IMR-90 (cell line): ENCODE data around the gene LTBP2. TPM values are rescaled to one million over a fixed set of nuclear protein-coding genes. Genes with fewer than 3 reads are reported as not detected.

Experiments used
- ATAC-seq: fragments of 200-7000 bp; cut with Tn5 transposase; 2 replicates; pipeline ENCODE4 v1.9.1; 2020; ENCODE audit warnings: low read depth, mild to moderate bottlenecking, moderate library complexity
- BruUV-seq: library from RNA; stranded (reverse); fragments of 400-500 nt; replicated peaks from 2 replicates; lab custom pipeline; 2021; lab: Mats Ljungman, UMichigan
- CTCF ChIA-PET: fragments of 300-600 bp; formaldehyde crosslinking; extraction: SDS; loops from one replicate; lab custom pipeline; 2021; ENCODE audit warnings: antibody characterized with exemption; lab: Yijun Ruan, JAX
- POLR2A ChIA-PET: fragments of 300-600 bp; sonication (Branson Sonifier 250); formaldehyde crosslinking; loops from one replicate; lab custom pipeline; 2022; ENCODE audit warnings: antibody characterized with exemption; ENCODE audit not compliant: unreplicated experiment; lab: Charles Lee
- DNase-seq: peaks from one replicate; pipeline ENCODE4 v3.0.0; 2013
- H2AFZ ChIP-seq: replicated peaks from 2 replicates; pipeline ENCODE3; 2013; ENCODE audit warnings: low read length, mild to moderate bottlenecking; ENCODE audit not compliant: poor library complexity
- H2AK5ac ChIP-seq: 2 replicates; pipeline ENCODE4 v1.6.1; 2013; ENCODE audit warnings: low read depth, low read length, inconsistent platforms
- H2AK9ac ChIP-seq: replicated peaks from 2 replicates; pipeline ENCODE3; 2013; ENCODE audit warnings: mild to moderate bottlenecking, low read depth, low read length, moderate library complexity; ENCODE audit not compliant: poor library complexity
- H2BK120ac ChIP-seq: 2 replicates; pipeline ENCODE4 v1.6.1; 2013; ENCODE audit warnings: low read depth, low read length, inconsistent platforms
- H2BK15ac ChIP-seq: 3 replicates; pipeline ENCODE4 v1.6.1; 2013; ENCODE audit warnings: low read depth, low read length, inconsistent platforms
- H2BK20ac ChIP-seq: 2 replicates; pipeline ENCODE4 v1.6.1; 2013; ENCODE audit warnings: low read depth, mild to moderate bottlenecking, inconsistent platforms, low read length, moderate library complexity
- H2BK5ac ChIP-seq: 2 replicates; pipeline ENCODE4 v1.6.1; 2013; ENCODE audit warnings: mild to moderate bottlenecking, low read depth, low read length, inconsistent platforms; ENCODE audit not compliant: poor library complexity, severe bottlenecking
- H3K14ac ChIP-seq: replicated peaks from 2 replicates; pipeline ENCODE4 v1.6.1; 2013; ENCODE audit warnings: low read depth, low read length, inconsistent platforms
- H3K18ac ChIP-seq: 2 replicates; pipeline ENCODE4 v1.6.1; 2013; ENCODE audit warnings: low read depth, low read length, control low read depth
- H3K23ac ChIP-seq: 2 replicates; pipeline ENCODE4 v1.6.1; 2013; ENCODE audit warnings: low read depth, low read length, inconsistent platforms
- H3K27ac ChIP-seq: 2 replicates; pipeline ENCODE4 v1.5.1; 2013; ENCODE audit warnings: mild to moderate bottlenecking, control low read depth, low read length; ENCODE audit not compliant: insufficient read depth
- H3K27me3 ChIP-seq: 2 replicates; pipeline ENCODE4 v1.6.1; 2013; ENCODE audit warnings: low read length; ENCODE audit not compliant: control insufficient read depth, insufficient read depth
- H3K36me3 ChIP-seq: 2 replicates; pipeline ENCODE4 v1.6.1; 2013; ENCODE audit warnings: low read length, mixed read lengths; ENCODE audit not compliant: control insufficient read depth, insufficient read depth
- H3K4ac ChIP-seq: 2 replicates; pipeline ENCODE4 v1.6.1; 2013; ENCODE audit warnings: low read depth, low read length, inconsistent platforms
- H3K4me1 ChIP-seq: 2 replicates; pipeline ENCODE4 v1.6.1; 2013; ENCODE audit warnings: low read length, mixed read lengths; ENCODE audit not compliant: control insufficient read depth, insufficient read depth
- H3K4me2 ChIP-seq: 2 replicates; pipeline ENCODE4 v1.6.1; 2013; ENCODE audit warnings: low read depth, mild to moderate bottlenecking, control low read depth, low read length, moderate library complexity
- H3K4me3 ChIP-seq: 2 replicates; pipeline ENCODE4 v1.5.1; 2013; ENCODE audit warnings: low read depth, mild to moderate bottlenecking, control low read depth, low read length, moderate library complexity; ENCODE audit not compliant: insufficient read depth
- H3K56ac ChIP-seq: 2 replicates; pipeline ENCODE4 v1.6.1; 2013; ENCODE audit warnings: low read length, inconsistent platforms; ENCODE audit not compliant: insufficient read depth; ENCODE audit errors: extremely low read depth
- H3K79me1 ChIP-seq, 2 experiments: 2 replicates each; pipeline ENCODE4 v1.6.1; 2013; ENCODE audit warnings: low read length in 2 of 2, inconsistent platforms in 1 of 2, low read depth in 1 of 2
- H3K9ac ChIP-seq: 2 replicates; pipeline ENCODE4 v1.6.1; 2013; ENCODE audit warnings: low read depth, low read length, control low read depth
- H3K9me1 ChIP-seq: 2 replicates; pipeline ENCODE4 v1.6.1; 2013; ENCODE audit warnings: low read length, inconsistent platforms; ENCODE audit not compliant: insufficient read depth
- H3K9me3 ChIP-seq: 2 replicates; pipeline ENCODE4 v1.6.1; 2013; ENCODE audit warnings: low read length; ENCODE audit not compliant: control insufficient read depth, insufficient read depth
- H4K20me1 ChIP-seq: 2 replicates; pipeline ENCODE4 v1.6.1; 2013; ENCODE audit warnings: low read length, inconsistent platforms; ENCODE audit not compliant: insufficient read depth
- H4K5ac ChIP-seq: 2 replicates; pipeline ENCODE4 v1.6.1; 2013; ENCODE audit warnings: mild to moderate bottlenecking, low read depth, low read length, control low read depth
- H4K8ac ChIP-seq, 2 experiments: 2 replicates each; pipeline ENCODE4 v1.6.1; 2013; ENCODE audit warnings: low read depth in 2 of 2, low read length in 2 of 2, control low read depth in 1 of 2, inconsistent platforms in 1 of 2
- H4K91ac ChIP-seq: 2 replicates; pipeline ENCODE4 v1.6.1; 2013; ENCODE audit warnings: low read depth, low read length, inconsistent platforms; ENCODE audit not compliant: insufficient read depth
- BHLHE40 ChIP-seq: fragments of 150-350 bp; IDR thresholded peaks from 2 replicates; pipeline ENCODE4 v1.6.1; 2016; ENCODE audit warnings: mild to moderate bottlenecking, low read depth, low read length
- CEBPB ChIP-seq: IDR thresholded peaks from 2 replicates; pipeline ENCODE4 v1.6.1; 2012; ENCODE audit warnings: low read depth, low read length, improper control_type of control experiment
- CHD1 ChIP-seq: IDR thresholded peaks from 2 replicates; pipeline ENCODE4 v1.6.1; 2012; ENCODE audit warnings: low read depth, low read length, improper control_type of control experiment
- CTCF ChIP-seq: conservative IDR thresholded peaks from 2 replicates; pipeline ENCODE4 v1.5.1; 2012; ENCODE audit warnings: mild to moderate bottlenecking, low read depth, low read length, improper control_type of control experiment
- ELK1 ChIP-seq: fragments of 150-350 bp; IDR thresholded peaks from 2 replicates; pipeline ENCODE4 v1.6.1; 2016; ENCODE audit warnings: low read depth, mild to moderate bottlenecking, low read length, moderate library complexity, borderline replicate concordance
- FOS ChIP-seq: fragments of 150-350 bp; IDR thresholded peaks from 2 replicates; pipeline ENCODE4 v1.6.1; 2016; ENCODE audit warnings: low read depth, low read length
- MAFK ChIP-seq: IDR thresholded peaks from 2 replicates; pipeline ENCODE4 v1.6.1; 2012; ENCODE audit warnings: low read depth, low read length, improper control_type of control experiment
- MAZ ChIP-seq: IDR thresholded peaks from 2 replicates; pipeline ENCODE4 v1.6.1; 2012; ENCODE audit warnings: low read depth, mild to moderate bottlenecking, low read length, improper control_type of control experiment, moderate library complexity, borderline replicate concordance
- MXI1 ChIP-seq: IDR thresholded peaks from 2 replicates; pipeline ENCODE4 v1.6.1; 2012; ENCODE audit warnings: low read depth, mild to moderate bottlenecking, low read length, moderate library complexity, borderline replicate concordance
- NFE2L2 ChIP-seq: fragments of 150-350 bp; IDR thresholded peaks from 2 replicates; pipeline ENCODE4 v1.6.1; 2016; ENCODE audit warnings: low read depth, mild to moderate bottlenecking, low read length
- POLR2A ChIP-seq: IDR thresholded peaks from 2 replicates; pipeline ENCODE4 v1.6.1; 2012; ENCODE audit warnings: mild to moderate bottlenecking, low read depth, low read length
- RAD21 ChIP-seq: IDR thresholded peaks from 2 replicates; pipeline ENCODE4 v1.6.1; 2012; ENCODE audit warnings: low read length, improper control_type of control experiment
- RCOR1 ChIP-seq: IDR thresholded peaks from 2 replicates; pipeline ENCODE4 v1.6.1; 2012; ENCODE audit warnings: mild to moderate bottlenecking, low read length, improper control_type of control experiment; ENCODE audit not compliant: insufficient replicate concordance
- RFX5 ChIP-seq: IDR thresholded peaks from 2 replicates; pipeline ENCODE4 v1.8.0; 2012; ENCODE audit warnings: low read depth, mild to moderate bottlenecking, low read length, moderate library complexity
- SMC3 ChIP-seq: fragments of 150-350 bp; IDR thresholded peaks from 2 replicates; pipeline ENCODE4 v1.6.1; 2016; ENCODE audit warnings: low read depth, mild to moderate bottlenecking, antibody characterized with exemption, low read length, moderate library complexity
- USF2 ChIP-seq: fragments of 150-350 bp; IDR thresholded peaks from 2 replicates; pipeline ENCODE4 v1.6.1; 2017; ENCODE audit warnings: mild to moderate bottlenecking, antibody characterized with exemption, low read length, low read depth
- WGBS, 2 experiments: methylation state at CpG; one replicate each; pipeline versions ENCODE4 v1.1.5 to v1.1.7; 2013; ENCODE audit warnings: missing lambda C conversion rate in 2 of 2; ENCODE audit not compliant: insufficient read length in 1 of 2; ENCODE audit errors: extremely low coverage in 2 of 2; 5-methylcytosine and 5-hydroxymethylcytosine counted together
- dilution Hi-C: fragments of 300-500 bp; cut with HindIII; formaldehyde crosslinking; loops from one replicate; pipeline ENCODE4 v1.14.3; 2018; ENCODE audit warnings: low sequenced_read_pairs; ENCODE audit not compliant: unreplicated experiment
- in situ Hi-C: fragments of 300-500 bp; cut with MboI; formaldehyde crosslinking; loops from 3 replicates; pipeline ENCODE4 v1.14.3; 2019; ENCODE audit warnings: low sequenced_read_pairs, inconsistent platforms, mixed read lengths
- intact Hi-C: fragments of 100-400 bp; cut with micrococcal nuclease; formaldehyde crosslinking; loops from 2 replicates; pipeline ENCODE4 v1.10.0; 2022
- polyA plus RNA-seq, 3 experiments: library from polyadenylated mRNA; depleted of rRNA; stranded (reverse); fragments of >200 nt; gene quantifications; 2 replicates each; pipeline ENCODE4 v1.2.3, GENCODE V29; 2012; ENCODE audit warnings: low replicate concordance in 1 of 3
- total RNA-seq: library from RNA; depleted of rRNA; stranded (reverse); fragments of >200 nt; gene quantifications from 2 replicates; pipeline ENCODE4 v1.2.3, GENCODE V29; 2012

LTBP2 gene
- total and polyA plus RNA-seq, 2 of the 4 experiments (the other 2 are of a cell fraction), result 23.8 to 79.3 TPM

- H2AK9ac ChIP-seq, result no peak overlapping the region
- H3K18ac ChIP-seq, result no peak overlapping the region
- no CpG with 5 or more reads among the region's 1 CpG for WGBS, 2 experiments
- H3K4ac ChIP-seq, result no peak overlapping the region
- H2BK5ac ChIP-seq, result no peak overlapping the region
- H2AK5ac ChIP-seq, result no peak overlapping the region; the same call in 1 of the 2 replicates
- peak overlapping the region; percentile 57; the same call in 1 of the 3 replicates for H2BK15ac ChIP-seq
- intact Hi-C loops (no loop called here), in situ Hi-C loops (no loop called here), dilution Hi-C loops (no loop called here)
- BruUV-seq, result no TSS peak
- no peak overlapping the region for H3K56ac ChIP-seq
- DNase-seq (no peak), ATAC-seq (no peak)
- H4K8ac ChIP-seq, result no peak overlapping the region
- H4K20me1 ChIP-seq, result no peaks in the 10 kb centered on the region
- POLR2A ChIA-PET, result no interaction called here
- no peak overlapping the region for H2AFZ ChIP-seq
- H4K91ac ChIP-seq, result no peak overlapping the region; the same call in 1 of the 2 replicates
- no peak overlapping the region for H3K23ac ChIP-seq
- no peak overlapping the region for H3K4me3 ChIP-seq
- no peaks in the 10 kb centered on the region; the same call in 1 of the 2 replicates for H3K9me1 ChIP-seq
- no peak overlapping the region for H2BK120ac ChIP-seq
- H3K36me3 ChIP-seq, result no peaks in the 10 kb centered on the region
- no peaks in the 10 kb centered on the region for H3K79me1 ChIP-seq
- H4K5ac ChIP-seq, result no peak overlapping the region
- H3K14ac ChIP-seq, result no peak overlapping the region
- no peak overlapping the region for H3K9ac ChIP-seq
- H2BK20ac ChIP-seq, result no peak overlapping the region
- H3K4me1 ChIP-seq, result peaks cover 25% of the 10 kb centered on the region
- no peaks in the 10 kb centered on the region for H3K9me3 ChIP-seq
- CTCF ChIA-PET, result no interaction called here
- H3K27me3 ChIP-seq, result no peaks in the 10 kb centered on the region
- no peak overlapping the region for H3K27ac ChIP-seq
- no peak overlapping the region for H3K4me2 ChIP-seq
- TF ChIP-seq USF2 (no peak), RCOR1 (no peak), POLR2A (no peak), RAD21 (no peak), ELK1 (no peak), FOS (no peak), SMC3 (no peak), BHLHE40 (no peak), RFX5 (no peak), CHD1 (no peak), MXI1 (no peak), CEBPB (no peak), MAZ (no peak), CTCF (no peak), NFE2L2 (no peak), MAFK (no peak)
Observed at GRCh38 chr14:74638966-74639365, 26.9 kb upstream of the LTBP2 start.
